HCT116 (cell line): ENCODE measurements around the gene ITIH3. TPM values are rescaled to one million over a fixed set of nuclear protein-coding genes. Genes with fewer than 3 reads are reported as not detected.

Experiments
- ATAC-seq: fragments of 200-7000 bp; cut with Tn5 transposase; 2 replicates; pipeline ENCODE4 v1.9.1; 2020; ENCODE audit warnings: mild to moderate bottlenecking, moderate library complexity
- BruUV-seq: library from RNA; stranded (reverse); fragments of 400-500 nt; replicated peaks from 2 replicates; lab custom pipeline; 2021; lab: Mats Ljungman, UMichigan
- CTCF ChIA-PET: fragments of 300-600 bp; sonication (Branson Sonifier 250); formaldehyde crosslinking; loops from one replicate; lab custom pipeline; 2021; ENCODE audit warnings: antibody characterized with exemption; lab: Charles Lee
- POLR2A ChIA-PET: fragments of 300-600, 350-600 bp; sonication (Branson Sonifier 250); formaldehyde crosslinking; loops from one replicate; lab custom pipeline; 2021; ENCODE audit warnings: antibody characterized with exemption; lab: Charles Lee
- RAD21 ChIA-PET, 2 experiments: fragments of 300-600 bp; sonication (Branson Sonifier 250); formaldehyde crosslinking; loops; one replicate each; lab custom pipeline; 2023; ENCODE audit warnings: low total read pairs in 2 of 2; ENCODE audit not compliant: uncharacterized antibody in 2 of 2, unreplicated experiment in 2 of 2, low non-redundant PET in 1 of 2; lab: Charles Lee
- DNase-seq: peaks from one replicate; pipeline ENCODE4 v3.0.0-alpha.2; 2010; ENCODE audit warnings: low read depth, low spot score
- H2AFZ ChIP-seq: fragments of 200-600 bp; shearing (Covaris generic), sonication (generic); 2 replicates; pipeline ENCODE4 v1.6.1; 2017; ENCODE audit warnings: low read depth, mixed run types, mixed read lengths, antibody characterized with exemption, low read length; ENCODE audit not compliant: poor library complexity, severe bottlenecking
- H3K27ac ChIP-seq: 2 replicates; pipeline ENCODE4 v1.5.1; 2012; ENCODE audit warnings: low read depth, low read length
- H3K27me3 ChIP-seq: fragments of 200-600 bp; sonication (generic); 2 replicates; pipeline ENCODE4 v1.6.1; 2016; ENCODE audit warnings: mixed run types, low read length, mixed read lengths; ENCODE audit not compliant: insufficient read depth
- H3K36me3 ChIP-seq, 2 experiments: fragments of 200-500 bp in 1 of 2; fragments of 200-600 bp in 1 of 2; sonication (Bioruptor generic) in 1 of 2; sonication (generic) in 1 of 2; 2 replicates each; pipeline versions ENCODE4 v1.5.1 to v1.6.1; 2014 to 2016; ENCODE audit warnings: low read length in 2 of 2, inconsistent platforms in 1 of 2, mixed read lengths in 1 of 2, mixed run types in 1 of 2; ENCODE audit not compliant: insufficient read depth in 2 of 2, control insufficient read depth in 1 of 2
- H3K4me1 ChIP-seq, 2 experiments: fragments of 200-600 bp in 1 of 2; sonication (generic) in 1 of 2; 2 replicates each; pipeline versions ENCODE4 v1.5.1 to v1.6.1; 2012 to 2017; ENCODE audit warnings: low read length in 2 of 2, inconsistent platforms in 1 of 2, mild to moderate bottlenecking in 1 of 2, mixed read lengths in 1 of 2, mixed run types in 1 of 2, moderate library complexity in 1 of 2; ENCODE audit not compliant: insufficient read depth in 2 of 2, control insufficient read depth in 1 of 2
- H3K4me2 ChIP-seq: fragments of 200-600 bp; sonication (generic); 2 replicates; pipeline ENCODE4 v1.6.1; 2017; ENCODE audit warnings: mixed run types, low read length, mixed read lengths
- H3K4me3 ChIP-seq, 2 experiments: fragments of 200-600 bp in 1 of 2; sonication (generic) in 1 of 2; replicated peaks in 1 of 2; 2 replicates each; pipeline ENCODE4 v1.5.1; 2011 to 2016; ENCODE audit warnings: low read length in 2 of 2, control low read depth in 1 of 2, low read depth in 1 of 2, mild to moderate bottlenecking in 1 of 2, mixed read lengths in 1 of 2, mixed run types in 1 of 2
- H3K79me2 ChIP-seq: fragments of 200-600 bp; sonication (generic); 2 replicates; pipeline ENCODE4 v1.6.1; 2017; ENCODE audit warnings: mild to moderate bottlenecking, mixed run types, low read length, moderate library complexity, mixed read lengths; ENCODE audit not compliant: insufficient read depth
- H3K9ac ChIP-seq: fragments of 200-600 bp; sonication (generic); 2 replicates; pipeline ENCODE4 v1.6.1; 2016; ENCODE audit warnings: low read length, mixed read lengths
- H3K9me2 ChIP-seq: fragments of 200-600 bp; sonication (generic), shearing (Covaris generic); 2 replicates; pipeline ENCODE4 v1.6.1; 2017; ENCODE audit warnings: mixed run types, mild to moderate bottlenecking, moderate library complexity; ENCODE audit not compliant: insufficient read depth
- H3K9me3 ChIP-seq, 2 experiments: fragments of 200-500 bp in 1 of 2; fragments of 200-600 bp in 1 of 2; sonication (Bioruptor generic) in 1 of 2; sonication (generic) in 1 of 2; 2 replicates each; pipeline ENCODE4 v1.6.1; 2014 to 2017; ENCODE audit warnings: low read length in 2 of 2, mixed read lengths in 2 of 2, inconsistent platforms in 1 of 2, low read depth in 1 of 2, mild to moderate bottlenecking in 1 of 2, mixed run types in 1 of 2, moderate library complexity in 1 of 2; ENCODE audit not compliant: control insufficient read depth in 1 of 2, insufficient read depth in 1 of 2
- H4K20me1 ChIP-seq: fragments of 200-600 bp; sonication (generic), shearing (Covaris generic); 2 replicates; pipeline ENCODE4 v1.6.1; 2017; ENCODE audit warnings: mixed run types, mild to moderate bottlenecking, moderate library complexity; ENCODE audit not compliant: insufficient read depth
- CEBPB ChIP-seq: IDR thresholded peaks from 2 replicates; pipeline ENCODE4 v1.6.1; 2012; ENCODE audit warnings: low read depth
- ELF1 ChIP-seq: IDR thresholded peaks from 2 replicates; pipeline ENCODE4 v1.6.1; 2012; ENCODE audit warnings: low read depth, borderline replicate concordance
- EZH2 ChIP-seq: fragments of 200-600 bp; sonication (generic); IDR thresholded peaks from 2 replicates; pipeline ENCODE4 v1.6.1; 2017; ENCODE audit warnings: antibody characterized with exemption, mixed run types
- EZH2phosphoT487 ChIP-seq: fragments of 200-600 bp; IDR thresholded peaks from 2 replicates; pipeline ENCODE4 v1.6.1; 2018; ENCODE audit warnings: antibody characterized with exemption, borderline replicate concordance
- MAX ChIP-seq: IDR thresholded peaks from 2 replicates; pipeline ENCODE4 v1.6.1; 2012
- POLR2A ChIP-seq: IDR thresholded peaks from 2 replicates; pipeline ENCODE4 v1.7.0; 2011; ENCODE audit warnings: borderline replicate concordance; ENCODE audit not compliant: insufficient read depth, insufficient read length; ENCODE audit errors: extremely low read depth
- RAD21 ChIP-seq: IDR thresholded peaks from 2 replicates; pipeline ENCODE4 v1.6.1; 2012; ENCODE audit warnings: low read depth, mild to moderate bottlenecking
- REST ChIP-seq: IDR thresholded peaks from 2 replicates; pipeline ENCODE4 v1.6.1; 2012; ENCODE audit warnings: low read depth
- SIN3A ChIP-seq: IDR thresholded peaks from 2 replicates; pipeline ENCODE4 v1.6.1; 2012; ENCODE audit warnings: low read depth
- SP1 ChIP-seq: IDR thresholded peaks from 2 replicates; pipeline ENCODE4 v1.6.1; 2012; ENCODE audit warnings: low read depth
- SRF ChIP-seq: IDR thresholded peaks from 2 replicates; pipeline ENCODE4 v1.6.1; 2012; ENCODE audit warnings: low read depth
- ZNF274 ChIP-seq: fragments of 200-500 bp; sonication (Bioruptor generic); IDR thresholded peaks from 2 replicates; pipeline ENCODE4 v1.6.1; 2014; ENCODE audit warnings: mild to moderate bottlenecking, low read depth, low read length, inconsistent platforms
- intact Hi-C: fragments of 100-400 bp; cut with micrococcal nuclease; formaldehyde crosslinking; loops from 2 replicates; pipeline ENCODE4 v1.10.0; 2022
- total RNA-seq: library from RNA; stranded (reverse); gene quantifications from one replicate; pipeline ENCODE4 v1.2.1, GENCODE V29; 2021; ENCODE audit not compliant: unreplicated experiment
- TF ChIP-seq, protein P1 (sequence below): IDR thresholded peaks from 2 replicates; pipeline ENCODE4 v1.6.1; 2011; ENCODE audit warnings: mild to moderate bottlenecking, low read length, moderate library complexity; ENCODE audit not compliant: insufficient replicate concordance; ENCODE audit errors: extremely low read depth

The ITIH3 gene
- total RNA-seq, 1 experiment from 2014 or later, result 0.44 TPM

- Histone ChIP-seq H3K27ac (no peak overlapping the region), H3K4me1 (no peaks in the 10 kb centered on the region), H3K9me2 (no peaks in the 10 kb centered on the region), H3K27me3 (no peaks in the 10 kb centered on the region), H3K9me3 (no peaks in the 10 kb centered on the region), H3K4me3 (no peak overlapping the region), H3K36me3 (no peaks in the 10 kb centered on the region), H3K9ac (no peak overlapping the region), H4K20me1 (no peaks in the 10 kb centered on the region), H2AFZ (no peak overlapping the region), H3K79me2 (no peaks in the 10 kb centered on the region), H3K4me2 (no peak overlapping the region)
- intact Hi-C loops, result no loop called here
- TF ChIP-seq MAX (no peak), REST (no peak), ELF1 (no peak), EZH2phosphoT487 (no peak), POLR2A (no peak), CEBPB (no peak), RAD21 (no peak), ZNF274 (no peak), SRF (no peak), SP1 (no peak), SIN3A (no peak), EZH2 (no peak)
- TF ChIP-seq, protein P1, sequence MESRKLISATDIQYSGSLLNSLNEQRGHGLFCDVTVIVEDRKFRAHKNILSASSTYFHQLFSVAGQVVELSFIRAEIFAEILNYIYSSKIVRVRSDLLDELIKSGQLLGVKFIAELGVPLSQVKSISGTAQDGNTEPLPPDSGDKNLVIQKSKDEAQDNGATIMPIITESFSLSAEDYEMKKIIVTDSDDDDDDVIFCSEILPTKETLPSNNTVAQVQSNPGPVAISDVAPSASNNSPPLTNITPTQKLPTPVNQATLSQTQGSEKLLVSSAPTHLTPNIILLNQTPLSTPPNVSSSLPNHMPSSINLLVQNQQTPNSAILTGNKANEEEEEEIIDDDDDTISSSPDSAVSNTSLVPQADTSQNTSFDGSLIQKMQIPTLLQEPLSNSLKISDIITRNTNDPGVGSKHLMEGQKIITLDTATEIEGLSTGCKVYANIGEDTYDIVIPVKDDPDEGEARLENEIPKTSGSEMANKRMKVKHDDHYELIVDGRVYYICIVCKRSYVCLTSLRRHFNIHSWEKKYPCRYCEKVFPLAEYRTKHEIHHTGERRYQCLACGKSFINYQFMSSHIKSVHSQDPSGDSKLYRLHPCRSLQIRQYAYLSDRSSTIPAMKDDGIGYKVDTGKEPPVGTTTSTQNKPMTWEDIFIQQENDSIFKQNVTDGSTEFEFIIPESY, result no peak
- ChIA-PET RAD21 (no interaction called here), POLR2A (no interaction called here), CTCF (no interaction called here)
- DNase-seq (no peak), ATAC-seq (no peak)
- BruUV-seq, result no TSS peak
Measured at GRCh38 chr3:52844290-52844975, 49.8 kb downstream of the ITIH3 start.
